Mammary epithelial cell (primary cell): ENCODE measurements around the gene SLC16A4.

ENCODE experiments used
- CTCF ChIP-seq, 2 donors: IDR thresholded peaks in 1 of 2; conservative IDR thresholded peaks in 1 of 2; 2 replicates each; pipeline ENCODE4 v1.5.1; 2011 to 2012; ENCODE audit warnings: inconsistent platforms in 2 of 2, low read length in 2 of 2, mild to moderate bottlenecking in 2 of 2, control low read depth in 1 of 2, low read depth in 1 of 2; ENCODE audit not compliant: insufficient read depth in 1 of 2; ENCODE audit errors: extremely low read depth in 1 of 2
- EZH2 ChIP-seq: IDR thresholded peaks from 2 replicates; pipeline ENCODE4 v1.6.1; 2012; ENCODE audit warnings: low read length, inconsistent platforms, borderline replicate concordance

GRCh38 chr1:110375490-110375889, 15.3 kb downstream of the SLC16A4 start:
- no peak for TF ChIP-seq EZH2
- TF ChIP-seq CTCF (conservative IDR thresholded peaks at IDR 0.05 in 1 of 2, IDR thresholded peaks at IDR 0.05 in 1 of 2; ENCODE audit: extremely low read depth in 1 of 2, insufficient read depth in 1 of 2, low read depth in 1 of 2, low read length in 2 of 2): no peak
